Measurements from ENCODE around the gene ARPP21.

Gene ARPP21

GRCh38 chr3:35663471-35663870 lies 24.1 kb downstream of the ARPP21 start:
- Histone ChIP-seq H3K9me3 (no peaks in the 10 kb centered on the region), H3K27me3 (peaks cover 4% of the 10 kb centered on the region), H3K4me3 (ENCODE audit: low read depth in 1 of 2, low read length in 1 of 2) (no peak overlapping the region), H3K36me3 (no peaks in the 10 kb centered on the region), H3K27ac (no peak overlapping the region), H3K4me1 (ENCODE audit: control insufficient read depth in 1 of 2, insufficient read depth in 1 of 2, low read depth in 1 of 2, low read length in 1 of 2) (no peaks in the 10 kb centered on the region)
- no peak for TF ChIP-seq CTCF (IDR thresholded peaks at IDR 0.05)

DNA sequence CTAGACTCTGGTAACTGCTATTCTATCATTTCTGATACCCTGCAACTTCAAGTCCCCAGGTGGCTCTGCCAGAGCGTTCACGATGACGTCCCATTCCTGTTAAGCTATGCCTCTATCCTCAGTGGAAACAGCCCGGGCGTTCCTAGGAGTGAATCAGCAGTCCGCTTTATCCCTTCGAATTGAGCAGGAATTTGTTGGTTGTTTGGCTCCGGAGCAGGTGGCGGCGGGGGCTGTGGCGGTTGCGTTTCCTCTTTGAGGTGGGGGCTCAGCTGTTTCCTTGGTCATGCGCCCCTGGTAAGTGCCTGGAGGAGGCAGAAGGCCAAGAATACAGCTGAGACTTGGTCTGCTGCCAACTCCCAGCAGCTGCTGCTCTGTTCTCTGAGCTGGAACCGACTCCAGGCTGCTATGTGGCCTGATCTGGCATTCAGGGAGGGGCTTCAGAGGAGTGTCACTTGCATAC lies 25.2 kb downstream of the ARPP21 start:
- Histone ChIP-seq H3K4me3 (ENCODE audit: low read depth in 1 of 2, low read length in 1 of 2) (no peak overlapping the region), H3K36me3 (no peaks in the 10 kb centered on the region), H3K4me1 (ENCODE audit: control insufficient read depth in 1 of 2, insufficient read depth in 1 of 2, low read depth in 1 of 2, low read length in 1 of 2) (no peaks in the 10 kb centered on the region), H3K27me3 (peaks cover 4% of the 10 kb centered on the region), H3K27ac (no peak overlapping the region), H3K9me3 (no peaks in the 10 kb centered on the region)
- TF ChIP-seq CTCF (IDR thresholded peaks at IDR 0.05): no peak

DNA sequence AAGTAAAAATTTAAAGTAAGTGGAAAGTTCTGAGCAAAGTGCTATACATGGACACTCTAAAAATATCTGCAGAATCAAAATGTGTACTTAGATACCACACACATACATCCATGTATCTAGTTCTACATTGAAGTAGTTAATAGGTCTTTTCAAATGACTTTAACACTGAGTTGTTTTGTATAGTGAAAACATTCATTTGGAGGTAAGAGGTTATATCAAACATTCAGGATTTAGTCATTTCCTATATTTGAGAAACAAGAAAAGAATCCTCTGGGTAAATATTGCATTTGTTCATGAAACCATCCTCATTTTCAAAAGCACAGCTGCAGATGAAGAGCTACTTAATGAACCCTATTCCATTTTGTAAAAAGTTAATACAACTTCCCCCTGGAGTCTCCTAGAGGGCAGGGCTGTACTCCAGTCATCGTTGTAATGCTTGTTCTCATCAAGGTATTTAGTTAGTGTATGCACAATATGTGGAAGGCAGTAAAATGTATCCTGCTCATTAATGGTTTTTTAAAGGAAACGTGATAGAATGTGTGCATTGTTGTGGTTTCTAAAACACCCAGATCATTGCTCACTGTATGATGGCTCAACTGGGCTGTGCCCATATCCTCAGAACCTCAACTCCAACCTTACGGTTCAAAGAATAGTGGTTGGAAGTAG lies 26.2 kb downstream of the ARPP21 start:
- Histone ChIP-seq H3K4me3 (ENCODE audit: low read depth in 1 of 2, low read length in 1 of 2) (no peak overlapping the region), H3K27me3 (peaks cover 4% of the 10 kb centered on the region), H3K27ac (no peak overlapping the region), H3K9me3 (no peaks in the 10 kb centered on the region), H3K4me1 (ENCODE audit: control insufficient read depth in 1 of 2, insufficient read depth in 1 of 2, low read depth in 1 of 2, low read length in 1 of 2) (no peaks in the 10 kb centered on the region), H3K36me3 (no peaks in the 10 kb centered on the region)
- no peak for TF ChIP-seq CTCF (IDR thresholded peaks at IDR 0.05)

GRCh38 chr3:35666888-35667287 lies 27.6 kb downstream of the ARPP21 start:
- TF ChIP-seq CTCF (IDR thresholded peaks at IDR 0.05): no peak

DNA sequence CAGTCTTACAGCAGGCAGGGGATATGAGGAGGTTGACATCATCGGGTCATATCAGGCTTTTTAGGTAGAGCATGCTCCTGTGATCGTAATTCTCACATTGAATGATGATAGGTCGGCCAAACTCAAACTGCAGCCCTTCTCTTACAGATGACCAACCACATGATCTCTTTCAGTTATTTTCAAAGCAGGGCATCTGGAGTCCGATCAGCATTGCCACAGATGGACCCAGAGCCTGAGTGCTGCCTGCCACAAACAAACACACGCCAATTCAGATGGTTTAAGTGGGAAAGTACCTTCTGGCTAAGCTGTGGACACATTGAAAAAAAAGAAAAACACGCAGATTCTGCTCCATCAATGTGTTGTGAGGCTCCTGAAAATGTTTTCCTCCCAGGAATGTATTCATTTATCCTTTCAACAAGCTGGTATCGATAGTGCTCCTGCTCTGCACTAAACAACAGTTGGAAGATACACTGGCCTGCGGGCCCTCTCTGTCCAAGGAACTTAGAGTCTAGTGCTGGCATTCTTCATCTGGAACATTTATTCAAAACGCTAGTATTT lies 31.2 kb downstream of the ARPP21 start:
- H3K4me3 ChIP-seq (ENCODE audit: low read depth in 1 of 2, low read length in 1 of 2): no peak overlapping the region
- no peak for TF ChIP-seq CTCF (IDR thresholded peaks at IDR 0.05)
- H3K36me3 ChIP-seq: no peaks in the 10 kb centered on the region
- no peak overlapping the region for H3K27ac ChIP-seq
- no peaks in the 10 kb centered on the region for H3K4me1 ChIP-seq (ENCODE audit: control insufficient read depth in 1 of 2, insufficient read depth in 1 of 2, low read depth in 1 of 2, low read length in 1 of 2)
- H3K9me3 ChIP-seq: no peaks in the 10 kb centered on the region
- H3K27me3 ChIP-seq: no peaks in the 10 kb centered on the region

More at GRCh38 chr3:35666888-35667287, 27.6 kb downstream of the ARPP21 start:
- H3K4me1 ChIP-seq (ENCODE audit: control insufficient read depth in 1 of 2, insufficient read depth in 1 of 2, low read depth in 1 of 2, low read length in 1 of 2): no peaks in the 10 kb centered on the region
- H3K36me3 ChIP-seq: no peaks in the 10 kb centered on the region
- H3K9me3 ChIP-seq: no peaks in the 10 kb centered on the region
- no peak overlapping the region for H3K4me3 ChIP-seq (ENCODE audit: low read depth in 1 of 2, low read length in 1 of 2)
- peaks cover 4% of the 10 kb centered on the region for H3K27me3 ChIP-seq
- H3K27ac ChIP-seq: no peak overlapping the region

Measured in neutrophil (primary cell).